Dermis microvascular lymphatic vessel endothelial cell (primary cell): ENCODE data around the gene GDF11. TPM values are rescaled to one million over a fixed set of nuclear protein-coding genes. Genes with fewer than 3 reads are reported as not detected.

Experiments used
- DNase-seq, 2 donors: peaks; one replicate each; pipeline versions ENCODE4 v3.0.0 to v3.0.0-alpha.2; 2010; ENCODE audit warnings: low read depth in 2 of 2
- total RNA-seq: library from RNA; depleted of rRNA; stranded (reverse); fragments of >200 nt; gene quantifications from 2 replicates; pipeline ENCODE4 v1.2.1, GENCODE V29; 2014

Gene GDF11
- total RNA-seq, 1 donor from 2014 or later: 1.3 TPM

GRCh38 chr12:55707219-55707671, 35.7 kb upstream of the GDF11 start:
- DNase-seq: no peak

GRCh38 chr12:55707841-55708694, 34.9 kb upstream of the GDF11 start, which contains the start of gene ITGA7:
Gene ITGA7 (minus strand): TSS chr12:55707904. CDS start chr12:55707682, 222 bp downstream.
- no peak for DNase-seq

GRCh38 chr12:55708695-55709233, 34.2 kb upstream of the GDF11 start:
- DNase-seq: no peak

GRCh38 chr12:55711786-55712553, 31.0 kb upstream of the GDF11 start:
- no peak for DNase-seq

GRCh38 chr12:55712700-55713415, 30.1 kb upstream of the GDF11 start:
- no peak for DNase-seq

- DNase-seq: no peak
Measured at GRCh38 chr12:55713721-55714120, 29.2 kb upstream of the GDF11 start.

GRCh38 chr12:55715169-55715764, 27.7 kb upstream of the GDF11 start:
- no peak for DNase-seq

- peak; percentile 80 to 88 for DNase-seq
Measured at GRCh38 chr12:55715833-55716581, 26.9 kb upstream of the GDF11 start, which contains the start of gene BLOC1S1. Gene BLOC1S1 (plus strand): TSS chr12:55716046. CDS start chr12:55716052, 6 bp downstream.

- no peak for DNase-seq
Measured at GRCh38 chr12:55716582-55716957, 26.4 kb upstream of the GDF11 start.

- peak in 1 of 2 donors; percentile 34 for DNase-seq
Measured at GRCh38 chr12:55717011-55718007, 25.6 kb upstream of the GDF11 start.

- no peak for DNase-seq
Measured at GRCh38 chr12:55718015-55718414, 24.9 kb upstream of the GDF11 start.

GRCh38 chr12:55718624-55719275, 24.2 kb upstream of the GDF11 start:
- DNase-seq: no peak

- no peak for DNase-seq
Measured at GRCh38 chr12:55719371-55719770, 23.6 kb upstream of the GDF11 start.

GRCh38 chr12:55720071-55720564, 22.8 kb upstream of the GDF11 start, which contains the start of gene RDH5:
Gene RDH5 (plus strand): TSS chr12:55720393. CDS start chr12:55721185, 792 bp downstream.
- DNase-seq: no peak

GRCh38 chr12:55720894-55721444, 22.0 kb upstream of the GDF11 start:
- DNase-seq: peak in 1 of 2 donors; percentile 86

- DNase-seq: no peak
Measured at GRCh38 chr12:55721601-55722213, 21.2 kb upstream of the GDF11 start.

- no peak for DNase-seq
Measured at GRCh38 chr12:55722948-55723347, 20.0 kb upstream of the GDF11 start.
